Stimulated activated naive B cell treated with anti-CD40 and anti-IgM and Interleukin-4, amounts not matched to agents 10 μg/mL and 1 μg/mL and 100 μg/mL, for 72 hours (primary cell): ENCODE data around the gene ALAS1.

Experiments used
- ATAC-seq, 2 donors: fragments of 150-1000 bp; cut with Tn5 transposase; replicated peaks; 2 replicates each; pipeline ENCODE4 v1.10.0; 2021; ENCODE audit warnings: moderate library complexity in 1 of 2
- DNase-seq: peaks from one replicate; pipeline ENCODE4 v3.0.0; 2021
- H3K27ac Mint-ChIP-seq: one replicate; pipeline ENCODE4 v1.8.0; 2022; ENCODE audit warnings: mild to moderate bottlenecking, mixed read lengths
- H3K27me3 Mint-ChIP-seq, 2 donors: one replicate each; pipeline ENCODE4 v1.8.0; 2022; ENCODE audit warnings: mixed read lengths in 2 of 2
- H3K36me3 Mint-ChIP-seq, 2 donors: one replicate each; pipeline ENCODE4 v1.8.0; 2022; ENCODE audit warnings: mixed read lengths in 2 of 2, mild to moderate bottlenecking in 1 of 2
- H3K4me1 Mint-ChIP-seq, 2 donors: one replicate each; pipeline ENCODE4 v1.8.0; 2022; ENCODE audit warnings: mixed read lengths in 2 of 2, mild to moderate bottlenecking in 1 of 2
- H3K4me3 Mint-ChIP-seq, 2 donors: one replicate each; pipeline ENCODE4 v1.8.0; 2022; ENCODE audit warnings: mild to moderate bottlenecking in 2 of 2, mixed read lengths in 2 of 2, moderate library complexity in 1 of 2
- H3K9me3 Mint-ChIP-seq, 2 donors: one replicate each; pipeline ENCODE4 v1.8.0; 2022; ENCODE audit warnings: mixed read lengths in 2 of 2, mild to moderate bottlenecking in 1 of 2

Gene ALAS1

DNA sequence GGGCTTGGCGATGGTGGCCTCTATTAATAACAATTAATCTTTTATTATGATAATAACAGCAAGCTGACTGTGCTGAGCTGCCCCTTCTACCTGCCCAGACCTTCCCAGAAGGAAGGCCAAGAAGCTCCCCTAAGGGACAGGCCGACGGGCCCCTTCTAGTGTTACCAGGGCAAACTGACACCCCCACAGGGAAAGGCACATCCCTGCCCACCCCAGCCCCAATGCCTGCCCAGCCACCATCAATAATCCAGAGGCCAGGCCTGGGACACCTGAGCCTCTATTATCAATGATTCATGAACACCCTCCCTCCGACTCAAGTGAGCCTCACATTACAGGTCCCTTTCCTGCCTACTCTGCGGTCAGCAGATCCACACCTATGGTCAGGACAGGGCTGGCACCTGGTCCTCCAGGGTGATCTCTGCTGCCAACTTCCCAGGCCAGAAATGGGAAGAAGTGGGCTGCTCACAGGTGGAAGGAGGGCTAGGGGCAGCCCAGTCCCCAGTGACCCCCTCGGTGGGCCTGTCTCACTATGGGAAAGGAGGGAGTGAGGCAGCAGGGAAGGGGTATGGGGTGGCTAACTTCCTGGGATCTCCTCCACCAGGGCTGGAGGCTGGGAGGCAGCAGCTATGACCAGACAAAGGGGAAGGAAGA, 39.2 kb downstream of the ALAS1 start:
- DNase-seq, result no peak
- peaks cover 45 to 95% of the 10 kb centered on the region in 2 donors for H3K4me1 Mint-ChIP-seq
- no peaks in the 10 kb centered on the region for H3K9me3 Mint-ChIP-seq
- H3K27ac Mint-ChIP-seq, result peak overlapping the region; percentile 90
- no peaks in the 10 kb centered on the region for H3K27me3 Mint-ChIP-seq
- ATAC-seq, result no peak
- peak overlapping the region; percentile 94 for H3K4me3 Mint-ChIP-seq
- H3K36me3 Mint-ChIP-seq, result peaks cover 29 to 51% of the 10 kb centered on the region in 2 donors

DNA sequence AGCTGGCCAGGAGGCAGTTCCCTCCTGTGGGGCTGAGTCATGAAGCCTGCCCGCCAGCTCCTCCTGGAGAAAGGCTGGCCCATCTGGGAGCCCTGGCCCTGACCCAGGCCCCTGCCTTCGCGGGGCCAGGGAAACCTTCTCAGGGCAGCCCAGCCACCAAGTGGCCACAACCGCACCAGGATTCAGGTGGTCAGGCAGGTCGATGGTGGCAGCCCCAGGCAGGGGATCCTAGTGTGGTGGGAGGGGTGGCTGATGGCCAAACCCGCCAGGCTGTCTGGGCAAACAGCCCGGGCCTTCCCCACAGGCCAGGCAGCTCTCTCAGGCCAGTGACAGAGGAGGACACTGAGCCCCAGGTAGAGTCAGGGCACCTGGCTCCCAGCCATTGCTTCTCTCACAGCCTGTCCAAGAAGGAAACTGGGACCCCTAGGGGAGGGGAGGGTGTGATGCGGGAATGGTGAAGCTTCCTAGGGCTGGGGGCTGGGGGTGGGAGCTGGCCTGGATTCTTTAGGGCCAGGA, 39.8 kb downstream of the ALAS1 start:
- H3K36me3 Mint-ChIP-seq, result peaks cover 26 to 49% of the 10 kb centered on the region in 2 donors
- H3K27ac Mint-ChIP-seq, result no peak overlapping the region
- peaks cover 42 to 91% of the 10 kb centered on the region in 2 donors for H3K4me1 Mint-ChIP-seq
- H3K4me3 Mint-ChIP-seq, result peak overlapping the region; percentile 94
- no peak for ATAC-seq
- DNase-seq, result no peak
- no peaks in the 10 kb centered on the region for H3K9me3 Mint-ChIP-seq
- no peaks in the 10 kb centered on the region for H3K27me3 Mint-ChIP-seq

DNA sequence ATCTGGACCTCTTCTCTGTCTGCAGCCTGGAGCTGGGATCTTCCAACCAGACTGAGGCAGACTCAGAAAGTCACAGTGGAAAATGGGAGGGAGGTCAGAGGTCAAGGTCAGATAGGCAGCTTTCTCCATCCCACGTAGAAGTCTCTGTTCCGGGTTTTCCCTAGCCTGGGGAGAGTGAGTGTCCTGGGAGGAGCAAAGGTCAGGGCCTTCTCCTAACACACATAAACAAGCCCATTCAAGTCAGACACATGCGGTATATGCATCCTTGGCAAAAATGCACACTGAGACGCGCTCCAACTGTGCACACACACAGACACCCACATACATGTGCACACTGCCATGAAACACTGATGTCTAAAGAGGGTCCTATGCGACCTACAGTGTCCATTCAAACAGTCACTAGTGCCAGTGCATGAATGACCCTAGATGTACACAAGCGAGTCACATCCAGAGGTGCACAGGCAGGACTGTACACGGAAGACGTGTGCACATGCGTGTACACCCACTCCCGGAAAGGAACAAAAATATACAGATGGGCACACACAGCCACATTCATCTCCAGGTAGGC, 40.3 kb downstream of the ALAS1 start:
- H3K36me3 Mint-ChIP-seq, result peaks cover 28 to 48% of the 10 kb centered on the region in 2 donors

DNA sequence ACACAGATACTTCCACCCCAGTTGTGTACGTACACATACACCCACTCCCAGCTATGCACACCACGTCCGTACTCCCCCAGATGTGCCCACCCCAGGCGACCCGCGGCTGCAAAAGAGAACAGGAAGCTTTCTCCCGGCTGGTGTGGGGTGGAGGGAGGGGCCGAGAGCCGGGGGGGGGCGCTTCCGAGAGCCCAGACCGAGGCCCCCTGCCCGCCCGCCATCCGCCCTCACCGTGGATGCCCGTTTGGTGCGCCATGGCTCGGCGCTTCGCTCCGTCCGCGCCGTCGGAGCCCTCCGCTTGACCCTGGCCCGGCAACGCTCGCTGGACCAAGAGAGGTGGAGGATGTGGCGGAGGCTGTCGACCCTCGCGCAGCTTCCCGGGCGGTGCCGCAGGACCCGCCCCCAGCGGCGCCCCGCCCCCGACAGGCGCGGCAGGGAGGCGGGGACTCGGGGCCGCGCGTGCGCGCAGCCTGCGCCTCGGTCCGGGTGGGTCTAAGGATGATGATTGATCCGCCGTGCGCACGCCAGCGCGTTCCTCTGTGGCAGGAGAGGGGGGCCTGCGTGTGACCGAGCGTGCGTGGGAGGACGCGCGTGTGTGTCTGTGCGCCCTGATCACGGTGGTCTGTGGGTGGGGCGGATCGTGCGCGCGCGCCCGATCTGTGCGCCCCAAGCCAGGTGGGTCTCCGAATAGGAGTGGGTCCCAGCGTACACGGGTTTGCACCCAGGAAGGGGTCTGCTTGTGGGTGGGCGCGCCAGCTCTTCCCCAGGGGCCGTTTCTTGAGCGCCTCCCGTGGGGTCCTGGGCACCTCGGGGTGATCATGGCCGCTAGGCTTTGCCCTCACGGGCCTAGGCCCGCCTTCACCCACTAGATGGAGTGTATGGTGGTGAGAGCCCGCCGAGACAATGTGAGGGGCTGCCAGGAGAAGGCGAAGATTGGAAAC, 41.1 kb downstream of the ALAS1 start, which contains the start of gene TWF2:
TWF2 (minus strand) TSS at position 398 of the 941 bp plus-strand sequence; CDS start at position 256, 142 bp downstream.
- peaks cover 50 to 89% of the 10 kb centered on the region in 2 donors for H3K4me1 Mint-ChIP-seq
- DNase-seq, result peak; percentile 84
- ATAC-seq, result peak; percentile 75 to 85
- H3K9me3 Mint-ChIP-seq, result peaks cover 0 to 1% of the 10 kb centered on the region in 2 donors
- peaks cover 21 to 43% of the 10 kb centered on the region in 2 donors for H3K36me3 Mint-ChIP-seq
- H3K27ac Mint-ChIP-seq, result peak within 1 kb of the TSS; percentile 98
- H3K27me3 Mint-ChIP-seq, result no peaks in the 10 kb centered on the region
- peak within 1 kb of the TSS; percentile 94 for H3K4me3 Mint-ChIP-seq

More for the DNA sequence above, 40.3 kb downstream of the ALAS1 start:
- H3K27me3 Mint-ChIP-seq, result no peaks in the 10 kb centered on the region
- H3K9me3 Mint-ChIP-seq, result peaks cover 0 to 1% of the 10 kb centered on the region in 2 donors
- ATAC-seq (peak; percentile 27 to 33), DNase-seq (no peak)
- H3K4me3 Mint-ChIP-seq, result peak overlapping the region; percentile 94
- peak overlapping the region; percentile 92 for H3K27ac Mint-ChIP-seq
- H3K4me1 Mint-ChIP-seq, result peaks cover 44 to 89% of the 10 kb centered on the region in 2 donors

DNA sequence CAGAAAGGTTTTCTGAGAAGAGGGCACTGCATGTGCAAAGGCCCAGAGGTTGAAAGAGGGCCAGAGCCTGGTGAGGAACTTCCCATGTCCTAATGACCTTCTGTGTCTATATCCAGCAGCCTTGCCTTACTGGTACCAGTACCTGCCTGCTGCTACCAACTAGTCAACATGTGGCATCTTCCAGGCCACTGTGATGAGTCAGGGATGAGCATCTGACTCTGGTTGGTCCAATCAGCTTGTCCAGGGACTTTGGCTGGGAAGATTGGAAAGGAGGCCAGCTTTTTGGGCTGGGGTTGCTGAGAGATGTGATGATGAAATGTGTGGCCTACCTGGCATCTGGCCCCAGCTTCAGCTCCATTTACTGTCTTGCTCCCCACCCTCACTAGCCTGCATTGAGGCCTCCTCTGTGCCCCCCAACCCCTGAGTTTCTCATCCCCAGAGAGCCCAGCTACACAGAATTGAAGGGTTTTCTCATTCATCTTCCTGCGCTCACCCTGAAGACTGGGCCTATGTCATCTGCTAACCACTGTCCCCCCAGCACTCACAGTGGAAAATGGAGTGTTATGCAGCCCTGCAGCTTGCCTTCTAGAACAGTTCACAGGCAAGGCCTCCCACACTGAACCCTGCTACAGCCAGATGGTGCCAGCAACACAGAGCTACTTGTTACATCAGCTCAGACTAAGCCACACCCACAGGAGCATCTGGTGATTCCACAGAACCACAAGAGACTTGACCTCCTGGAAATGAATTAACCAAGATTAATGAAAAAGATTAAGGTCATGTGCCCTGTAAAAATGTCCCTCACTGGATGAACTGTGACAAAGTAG, 42.3 kb downstream of the ALAS1 start:
- Mint-ChIP-seq H3K9me3 (peaks cover 0 to 1% of the 10 kb centered on the region in 2 donors), H3K36me3 (peaks cover 17 to 40% of the 10 kb centered on the region in 2 donors), H3K27ac (peak overlapping the region; percentile 88), H3K4me3 (peak overlapping the region; percentile 94), H3K4me1 (peaks cover 59 to 90% of the 10 kb centered on the region in 2 donors), H3K27me3 (no peaks in the 10 kb centered on the region)
- no peak for DNase-seq
- ATAC-seq, result no peak

DNA sequence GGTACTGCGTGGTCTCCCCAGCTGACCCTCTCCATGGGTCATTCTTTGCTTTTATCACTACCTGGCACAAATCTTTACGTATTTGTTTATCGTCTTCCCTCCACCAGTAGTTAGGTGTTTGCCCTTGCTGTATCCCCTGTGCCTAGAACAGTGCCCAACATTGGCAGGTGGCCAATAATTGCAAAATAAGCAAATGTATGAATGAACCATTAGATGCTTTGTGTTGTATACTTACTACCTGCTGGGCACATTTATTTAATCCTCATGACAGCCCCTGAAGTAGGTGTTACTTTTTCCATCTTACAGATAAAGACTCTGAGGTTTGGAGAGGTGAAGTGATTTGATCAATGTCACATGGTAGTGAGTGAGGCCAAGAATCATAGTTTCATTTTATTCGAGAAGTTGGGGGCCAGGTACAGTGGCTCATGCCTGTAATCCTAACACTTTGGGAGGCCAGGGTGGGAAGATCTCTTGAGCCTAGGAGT, 43.0 kb downstream of the ALAS1 start:
- ATAC-seq (no peak), DNase-seq (no peak)
- peak overlapping the region; percentile 88 for H3K27ac Mint-ChIP-seq
- peaks cover 0 to 1% of the 10 kb centered on the region in 2 donors for H3K9me3 Mint-ChIP-seq
- H3K4me1 Mint-ChIP-seq, result peaks cover 56 to 85% of the 10 kb centered on the region in 2 donors
- no peaks in the 10 kb centered on the region for H3K27me3 Mint-ChIP-seq
- H3K36me3 Mint-ChIP-seq, result peaks cover 15 to 37% of the 10 kb centered on the region in 2 donors
- H3K4me3 Mint-ChIP-seq, result peak overlapping the region; percentile 46 to 94

DNA sequence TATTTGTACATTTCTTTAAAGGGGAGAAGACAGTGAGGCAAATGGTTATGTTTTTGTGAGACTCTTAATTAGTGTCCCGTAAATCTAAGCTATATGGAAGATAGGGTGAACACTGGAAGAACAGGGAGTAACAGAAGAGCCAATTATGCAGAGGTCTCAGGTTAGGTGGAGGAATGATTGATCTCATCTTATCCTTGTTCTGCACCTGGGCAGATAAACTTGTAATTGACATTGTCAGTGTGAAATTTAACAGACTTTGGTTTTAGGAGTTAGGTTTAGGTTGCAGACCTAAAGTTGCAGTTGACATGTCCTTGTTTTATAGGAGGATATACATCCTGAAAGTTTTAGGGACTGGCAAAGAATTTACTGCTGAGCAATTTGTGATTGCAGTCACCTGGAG, 44.1 kb downstream of the ALAS1 start:
- H3K27me3 Mint-ChIP-seq, result no peaks in the 10 kb centered on the region
- H3K4me1 Mint-ChIP-seq, result peaks cover 57 to 85% of the 10 kb centered on the region in 2 donors
- no peak overlapping the region for H3K27ac Mint-ChIP-seq
- H3K36me3 Mint-ChIP-seq, result peaks cover 15 to 40% of the 10 kb centered on the region in 2 donors
- peaks cover 0 to 1% of the 10 kb centered on the region in 2 donors for H3K9me3 Mint-ChIP-seq
- H3K4me3 Mint-ChIP-seq, result no peak overlapping the region
- DNase-seq (no peak), ATAC-seq (no peak)

DNA sequence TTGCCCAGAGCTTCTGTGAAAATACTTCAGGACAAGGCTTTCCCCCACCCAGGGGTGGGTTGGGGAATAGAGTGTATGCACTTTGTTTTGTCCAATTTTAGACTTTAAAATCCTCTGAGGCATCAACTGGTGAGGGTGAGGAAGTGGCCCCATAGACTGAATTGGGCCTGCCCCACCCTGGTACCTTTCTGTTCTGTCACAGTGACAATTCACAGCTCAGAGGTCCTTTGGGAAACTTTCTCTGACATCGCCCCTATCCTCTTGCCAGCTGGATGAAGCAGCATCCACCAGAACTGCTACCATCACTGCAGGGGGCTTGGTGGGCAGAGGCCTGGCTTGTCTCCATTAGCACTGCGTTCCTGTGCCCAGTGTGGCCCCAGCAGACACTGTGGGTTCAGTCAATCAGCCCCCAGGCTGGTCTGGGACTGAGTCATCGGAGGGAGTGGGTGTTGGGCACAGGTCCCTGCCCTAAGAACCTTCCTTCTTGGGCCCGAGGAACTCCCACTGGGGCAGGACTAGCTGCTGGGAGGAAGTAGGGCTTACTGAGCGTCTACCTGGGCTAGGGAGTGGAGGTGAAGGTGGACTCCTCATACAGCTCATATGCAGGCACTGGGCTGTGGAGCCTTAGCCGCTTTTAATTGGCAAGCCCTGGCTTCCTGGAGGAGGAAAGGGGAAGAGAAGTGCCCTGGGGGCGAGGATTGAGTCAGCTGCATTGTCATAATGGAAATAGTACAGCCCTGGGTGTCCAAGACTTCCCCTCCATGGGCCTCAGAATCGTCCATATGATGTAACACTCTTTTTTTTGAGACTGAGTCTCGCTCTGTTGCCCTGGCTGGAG, 46.0 kb downstream of the ALAS1 start:
- Mint-ChIP-seq H3K36me3 (peaks cover 32 to 51% of the 10 kb centered on the region in 2 donors), H3K4me1 (peaks cover 60 to 87% of the 10 kb centered on the region in 2 donors), H3K27ac (peak overlapping the region; percentile 98), H3K9me3 (peaks cover 0 to 1% of the 10 kb centered on the region in 2 donors), H3K27me3 (no peaks in the 10 kb centered on the region), H3K4me3 (peak overlapping the region; percentile 82 to 85)
- DNase-seq, result peak; percentile 93
- ATAC-seq, result peak; percentile 81 to 82

DNA sequence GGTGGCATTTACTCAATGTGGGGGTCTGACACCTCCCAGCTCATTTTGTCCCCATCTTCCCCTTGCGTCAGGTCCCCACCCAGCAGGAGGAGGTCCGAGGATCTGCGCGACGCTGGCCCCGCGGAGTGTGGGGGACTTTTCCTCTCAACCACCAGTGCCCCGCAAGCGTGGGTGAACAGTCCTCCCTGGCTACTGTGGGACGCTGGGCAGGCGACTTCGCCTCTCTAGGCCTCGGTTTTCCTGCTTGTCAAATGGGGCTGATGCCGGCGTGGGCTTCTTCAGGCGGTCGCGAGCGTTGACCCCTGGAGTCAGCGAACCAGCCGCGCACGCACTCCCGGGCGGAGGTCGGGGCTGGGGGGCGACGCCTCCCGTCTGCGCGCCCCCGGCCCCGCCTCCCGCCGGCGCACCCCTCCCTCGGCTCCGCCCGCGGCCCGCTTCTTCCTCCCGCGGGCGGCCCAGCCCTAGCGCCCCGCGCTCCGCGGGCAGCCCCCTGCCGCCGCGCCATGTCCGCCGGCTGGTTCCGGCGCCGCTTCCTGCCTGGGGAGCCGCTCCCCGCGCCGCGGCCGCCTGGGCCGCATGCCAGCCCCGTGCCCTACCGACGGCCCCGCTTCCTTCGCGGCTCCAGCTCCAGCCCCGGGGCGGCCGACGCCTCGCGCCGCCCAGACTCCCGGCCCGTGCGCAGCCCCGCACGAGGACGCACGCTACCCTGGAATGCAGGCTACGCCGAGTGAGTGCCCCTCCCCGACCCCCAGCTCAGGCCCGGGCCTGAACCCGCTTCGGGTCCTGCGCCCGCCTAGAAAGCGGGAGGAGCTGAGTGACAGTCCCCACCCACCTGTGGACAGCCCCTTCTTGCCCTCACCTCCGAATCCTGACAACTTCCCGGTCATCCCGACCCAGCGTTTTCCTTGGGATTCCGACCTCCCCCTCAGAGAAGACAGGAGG, 47.6 kb downstream of the ALAS1 start, which contains the start of gene PPM1M:
PPM1M (plus strand) TSS at position 438 of the 942 bp plus-strand sequence; CDS start at position 504, 66 bp downstream.
- peak within 1 kb of the TSS; percentile 98 for H3K27ac Mint-ChIP-seq
- ATAC-seq (peak; percentile 3 to 12), DNase-seq (peak; percentile 34)
- H3K4me1 Mint-ChIP-seq, result peaks cover 51 to 84% of the 10 kb centered on the region in 2 donors
- H3K36me3 Mint-ChIP-seq, result peaks cover 37 to 49% of the 10 kb centered on the region in 2 donors
- H3K27me3 Mint-ChIP-seq, result no peaks in the 10 kb centered on the region
- H3K4me3 Mint-ChIP-seq, result peak within 1 kb of the TSS; percentile 82 to 85
- H3K9me3 Mint-ChIP-seq, result peaks cover 0 to 1% of the 10 kb centered on the region in 2 donors

DNA sequence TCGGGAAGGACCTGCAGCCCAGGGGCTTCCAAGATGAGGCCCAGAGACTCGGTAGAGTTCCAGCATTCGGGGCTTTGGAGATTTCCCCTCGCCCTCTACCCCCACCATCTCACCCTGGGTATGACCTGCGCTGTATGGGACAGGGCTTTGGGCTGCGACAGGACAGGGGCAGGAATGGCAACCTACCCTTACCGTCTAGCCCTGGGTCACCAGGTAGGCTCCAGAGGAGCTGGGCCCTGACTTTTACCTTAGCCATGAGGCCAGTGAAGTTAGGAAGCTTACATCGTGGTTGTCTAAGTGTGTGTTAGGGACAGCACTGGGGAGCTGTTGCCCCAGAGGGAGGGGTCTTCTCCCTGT, 48.3 kb downstream of the ALAS1 start:
- no peak for ATAC-seq
- H3K4me3 Mint-ChIP-seq, result peak overlapping the region; percentile 80 to 81

DNA sequence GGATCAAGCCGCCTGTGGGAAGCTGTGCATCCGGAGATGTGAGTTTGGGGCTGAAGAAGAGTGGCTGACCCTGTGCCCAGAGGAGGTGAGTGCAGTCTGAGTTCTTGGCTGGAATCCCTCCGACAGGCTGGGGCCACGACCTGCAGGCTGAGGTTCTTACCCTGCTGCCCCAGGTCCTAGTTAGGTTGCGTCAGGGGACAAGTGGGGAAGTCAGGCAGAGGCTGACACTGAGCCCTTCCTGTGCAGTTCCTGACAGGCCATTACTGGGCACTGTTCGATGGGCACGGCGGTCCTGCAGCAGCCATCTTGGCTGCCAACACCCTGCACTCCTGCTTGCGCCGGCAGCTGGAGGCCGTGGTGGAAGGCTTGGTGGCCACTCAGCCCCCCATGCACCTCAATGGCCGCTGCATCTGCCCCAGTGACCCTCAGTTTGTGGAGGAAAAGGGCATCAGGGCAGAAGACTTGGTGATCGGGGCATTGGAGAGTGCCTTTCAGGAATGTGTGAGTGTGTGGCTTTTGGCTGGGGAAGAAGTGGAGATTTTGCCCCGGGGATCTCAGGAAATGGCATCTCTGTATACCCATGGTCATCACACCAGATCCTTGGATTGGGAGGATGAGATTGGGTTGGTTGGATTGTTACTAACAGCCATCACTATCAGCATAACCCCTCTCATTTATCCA, 48.9 kb downstream of the ALAS1 start:
- H3K36me3 Mint-ChIP-seq, result peaks cover 34 to 45% of the 10 kb centered on the region in 2 donors
- peak overlapping the region; percentile 80 to 81 for H3K4me3 Mint-ChIP-seq
- peaks cover 0 to 1% of the 10 kb centered on the region in 2 donors for H3K9me3 Mint-ChIP-seq
- H3K27me3 Mint-ChIP-seq, result no peaks in the 10 kb centered on the region
- no peak for DNase-seq
- no peak for ATAC-seq
- peak overlapping the region; percentile 91 for H3K27ac Mint-ChIP-seq
- peaks cover 45 to 75% of the 10 kb centered on the region in 2 donors for H3K4me1 Mint-ChIP-seq

More for the DNA sequence above, 48.3 kb downstream of the ALAS1 start:
- Mint-ChIP-seq H3K27ac (peak overlapping the region; percentile 91), H3K27me3 (no peaks in the 10 kb centered on the region), H3K4me1 (peaks cover 46 to 79% of the 10 kb centered on the region in 2 donors), H3K36me3 (peaks cover 34 to 46% of the 10 kb centered on the region in 2 donors), H3K9me3 (peaks cover 0 to 1% of the 10 kb centered on the region in 2 donors)
- no peak for DNase-seq
